WTC11 (cell line): ENCODE results near the gene ANGPTL1. TPM values are rescaled to one million over a fixed set of nuclear protein-coding genes. Genes with fewer than 3 reads are reported as not detected.

Experiments
- total RNA-seq: library from RNA; stranded (reverse); gene quantifications from 3 replicates; pipeline ENCODE4 v1.2.3, GENCODE V29; 2021

The ANGPTL1 gene
- total RNA-seq, 1 experiment from 2014 or later = not detected

Other genes with a start within 250 kb of the ANGPTL1 start
- 33.8 to 38.0 TPM (median 37.0 TPM) in 3 replicates for gene RALGPS2, start 145.8 kb downstream of the ANGPTL1 start, total RNA-seq
- gene FAM20B, start 154.8 kb upstream of the ANGPTL1 start, total RNA-seq = 36.1 to 37.6 TPM (median 36.7 TPM) in 3 replicates
- 17.2 to 20.5 TPM (median 18.0 TPM) in 3 replicates for gene TOR3A, start 211.0 kb upstream of the ANGPTL1 start, total RNA-seq